K562 (cell line): ENCODE measurements around the gene FMC1. TPM values are rescaled to one million over a fixed set of nuclear protein-coding genes. Genes with fewer than 3 reads are reported as not detected.

Experiments used
- ASH1L ChIP-seq: fragments of 450-650 bp; IDR thresholded peaks from 2 replicates; pipeline ENCODE4 v1.6.1; 2018; ENCODE audit warnings: borderline replicate concordance, mild to moderate bottlenecking, low read depth; ENCODE audit not compliant: partially characterized antibody
- BRCA1 ChIP-seq, 2 experiments: fragments of 450-650 bp in 1 of 2; sonication (generic) in 1 of 2; formaldehyde crosslinking in 1 of 2; IDR thresholded peaks; 2 replicates each; pipeline versions ENCODE4 v1.5.0 to v1.6.1; 2017 to 2020; ENCODE audit warnings: mild to moderate bottlenecking in 1 of 2, missing genetic modification reagents in 1 of 2
- CHD4 ChIP-seq: fragments of 200-600 bp; sonication (generic); IDR thresholded peaks from 3 replicates; pipeline ENCODE4 v1.6.1; 2012; ENCODE audit warnings: low read depth, mild to moderate bottlenecking, mixed read lengths, low read length, inconsistent platforms; ENCODE audit not compliant: insufficient read depth, insufficient replicate concordance, poor library complexity, severe bottlenecking
- DPF2 ChIP-seq: fragments of 450-650 bp; IDR thresholded peaks from 2 replicates; pipeline ENCODE4 v1.6.1; 2016
- ETV1 ChIP-seq: fragments of 450-650 bp; conservative IDR thresholded peaks from 2 replicates; pipeline ENCODE4 v1.6.1; 2016; ENCODE audit warnings: missing genetic modification characterization, control low read depth, low read depth, missing compliant biosample characterization
- HDAC1 ChIP-seq, 2 experiments: fragments of 450-650 bp; IDR thresholded peaks; 2 replicates each; pipeline ENCODE4 v1.6.1; 2016 to 2017; ENCODE audit warnings: inconsistent platforms in 1 of 2, mild to moderate bottlenecking in 1 of 2, moderate library complexity in 1 of 2
- MAFG ChIP-seq: fragments of 450-650 bp; conservative IDR thresholded peaks from 2 replicates; pipeline ENCODE4 v1.6.1; 2016; ENCODE audit warnings: missing genetic modification characterization, missing compliant biosample characterization
- MCM7 ChIP-seq, 2 experiments: fragments of 450-650 bp; IDR thresholded peaks; 2 replicates each; pipeline ENCODE4 v1.6.1; 2016 to 2018
- POLR3A ChIP-seq: IDR thresholded peaks from 2 replicates; pipeline ENCODE4 v1.6.1; 2011; ENCODE audit warnings: borderline replicate concordance, mild to moderate bottlenecking, moderate library complexity; ENCODE audit not compliant: insufficient read length, insufficient read depth; ENCODE audit errors: extremely low read depth
- PTRF ChIP-seq: fragments of 450-650 bp; IDR thresholded peaks from 2 replicates; pipeline ENCODE4 v1.6.1; 2016; ENCODE audit warnings: mild to moderate bottlenecking, missing genetic modification characterization, missing compliant biosample characterization
- RBM15 ChIP-seq: fragments of 200-400 bp; formaldehyde crosslinking; IDR thresholded peaks from 2 replicates; pipeline ENCODE4 v1.6.1; 2018; ENCODE audit warnings: mild to moderate bottlenecking, low read length, moderate library complexity; ENCODE audit not compliant: insufficient read depth
- STAG1 ChIP-seq: sonication (generic); formaldehyde crosslinking; IDR thresholded peaks from 2 replicates; pipeline ENCODE4 v1.5.0; 2020; ENCODE audit warnings: missing genetic modification reagents, borderline replicate concordance
- TAL1 ChIP-seq: fragments of 450-650 bp; IDR thresholded peaks from 2 replicates; pipeline ENCODE4 v1.6.1; 2016; ENCODE audit warnings: mild to moderate bottlenecking
- TCF7 ChIP-seq: sonication (generic); IDR thresholded peaks from 2 replicates; pipeline ENCODE4 v1.6.1; 2016; ENCODE audit warnings: antibody characterized with exemption, borderline replicate concordance
- TGIF2 ChIP-seq: sonication (generic); formaldehyde crosslinking; IDR thresholded peaks from 2 replicates; pipeline ENCODE4 v1.8.1; 2022; ENCODE audit warnings: mild to moderate bottlenecking, missing genetic modification reagents, moderate library complexity
- ZNF551 ChIP-seq: fragments of 250-450 bp; sonication (Bioruptor Pico); IDR thresholded peaks from 2 replicates; pipeline ENCODE4 v1.5.0; 2021; ENCODE audit warnings: mild to moderate bottlenecking, moderate library complexity
- ZNF583 ChIP-seq: fragments of 250-450 bp; sonication (Bioruptor Pico); IDR thresholded peaks from 2 replicates; pipeline ENCODE4 v1.4.0; 2020
- polyA plus RNA-seq, 8 experiments: library from polyadenylated mRNA; depleted of rRNA in 4 of 8; stranded (reverse) in 5 of 8; unstranded in 3 of 8; fragments of >200 nt; fragmentation: Nextera tagmentation in 2 of 8; fragmentation: Illumina TruSeq in 1 of 8; extraction: Ambion mirVana in 2 of 8; extraction: Trizol in 1 of 8; gene quantifications; 2 replicates each; pipeline versions ENCODE4 v1.2.1 to v1.2.3, GENCODE V29; 2011 to 2014; ENCODE audit warnings: inconsistent platforms in 1 of 8, missing spikeins in 1 of 8
- total RNA-seq, 7 experiments: library from RNA; depleted of rRNA in 6 of 7; stranded (reverse); fragments of >200 nt in 6 of 7; fragmentation: Illumina TruSeq in 2 of 7; extraction: Trizol in 2 of 7; gene quantifications; 2 replicates each; pipeline versions ENCODE4 v1.2.1 to v1.2.3, GENCODE V29; 2011 to 2021; ENCODE audit warnings: low replicate concordance in 1 of 7
- TF ChIP-seq, protein P1 (sequence below): fragments of 250-450 bp; sonication (Bioruptor Pico); IDR thresholded peaks from 2 replicates; pipeline ENCODE4 v1.5.0; 2021
- TF ChIP-seq, protein P2 (sequence below): sonication (generic); formaldehyde crosslinking; IDR thresholded peaks from 2 replicates; pipeline ENCODE4 v1.8.0; 2022; ENCODE audit warnings: missing genetic modification reagents, mild to moderate bottlenecking, borderline replicate concordance
- TF ChIP-seq, protein P3 (sequence below): fragments of 450-650 bp; IDR thresholded peaks from 2 replicates; pipeline ENCODE4 v1.7.0; 2016; ENCODE audit warnings: borderline replicate concordance
- TF ChIP-seq, protein P4 (sequence below), 2 experiments: fragments of 450-650 bp; IDR thresholded peaks; 2 replicates each; pipeline ENCODE4 v1.6.1; 2018; ENCODE audit warnings: mild to moderate bottlenecking in 2 of 2, low read depth in 1 of 2; ENCODE audit not compliant: partially characterized antibody in 2 of 2

Gene FMC1
- total and polyA plus RNA-seq, 9 of the 15 experiments (the other 6 are each of a cell fraction or from before 2014, with no cell fraction given): 14.0 to 116 (median 29.0) TPM

DNA sequence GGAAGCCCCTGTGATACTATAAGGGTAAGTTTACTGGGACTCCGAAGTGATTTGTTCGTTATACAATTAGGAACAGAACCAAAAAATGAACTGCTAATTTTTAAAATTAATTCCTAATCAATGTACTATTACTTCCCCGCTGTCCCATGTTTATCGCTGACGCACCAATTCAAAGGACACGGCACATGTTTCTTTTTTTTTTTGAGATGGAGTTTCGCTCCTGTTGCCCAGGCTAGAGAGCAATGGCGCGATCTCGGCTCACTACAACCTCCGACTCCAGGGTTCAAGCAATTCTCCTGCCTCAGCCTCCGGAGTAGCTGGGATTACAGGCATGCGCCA, 1.5 kb upstream of the FMC1 start (continued):
- TF ChIP-seq MCM7 (IDR thresholded peaks at IDR 0.05) (no peak), TGIF2 (CRISPR knock-in tag) (peak; percentile 98; the same call in 1 of the 2 replicates), RBM15 (no peak), TAL1 (0 out of 2 replicates have a peak, but pooled peaks have one; percentile 20), STAG1 (CRISPR knock-in tag) (0 out of 2 replicates have a peak, but pooled peaks have one; percentile 53), TCF7 (no peak), POLR3A (no peak), PTRF (tag) (0 out of 2 replicates have a peak, but pooled peaks have one; percentile 19), ZNF551 (no peak), MAFG (tag) (0 out of 2 replicates have a peak, but pooled peaks have one; percentile 39), ZNF583 (CRISPR knock-in tag) (no peak), ETV1 (tag) (no peak), HDAC1 (IDR thresholded peaks at IDR 0.05) (0 out of 4 replicates have a peak, but pooled peaks of 1 of the 2 experiments have one; percentile 37), CHD4 (peak; percentile 94), DPF2 (peak; percentile 50; the same call in 1 of the 2 replicates), ASH1L (peak; percentile 55), BRCA1 (IDR thresholded peaks at IDR 0.05) (no peak), BRCA1 (CRISPR knock-in tag; IDR thresholded peaks at IDR 0.05) (peak; percentile 99; the same call in 1 of the 2 replicates)
- TF ChIP-seq, protein P1, sequence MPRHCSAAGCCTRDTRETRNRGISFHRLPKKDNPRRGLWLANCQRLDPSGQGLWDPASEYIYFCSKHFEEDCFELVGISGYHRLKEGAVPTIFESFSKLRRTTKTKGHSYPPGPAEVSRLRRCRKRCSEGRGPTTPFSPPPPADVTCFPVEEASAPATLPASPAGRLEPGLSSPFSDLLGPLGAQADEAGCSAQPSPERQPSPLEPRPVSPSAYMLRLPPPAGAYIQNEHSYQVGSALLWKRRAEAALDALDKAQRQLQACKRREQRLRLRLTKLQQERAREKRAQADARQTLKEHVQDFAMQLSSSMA: 0 out of 2 replicates have a peak, but pooled peaks have one; percentile 26
- TF ChIP-seq, protein P2, sequence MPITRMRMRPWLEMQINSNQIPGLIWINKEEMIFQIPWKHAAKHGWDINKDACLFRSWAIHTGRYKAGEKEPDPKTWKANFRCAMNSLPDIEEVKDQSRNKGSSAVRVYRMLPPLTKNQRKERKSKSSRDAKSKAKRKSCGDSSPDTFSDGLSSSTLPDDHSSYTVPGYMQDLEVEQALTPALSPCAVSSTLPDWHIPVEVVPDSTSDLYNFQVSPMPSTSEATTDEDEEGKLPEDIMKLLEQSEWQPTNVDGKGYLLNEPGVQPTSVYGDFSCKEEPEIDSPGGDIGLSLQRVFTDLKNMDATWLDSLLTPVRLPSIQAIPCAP: 0 out of 2 replicates have a peak, but pooled peaks have one; percentile 67
- TF ChIP-seq, protein P3, sequence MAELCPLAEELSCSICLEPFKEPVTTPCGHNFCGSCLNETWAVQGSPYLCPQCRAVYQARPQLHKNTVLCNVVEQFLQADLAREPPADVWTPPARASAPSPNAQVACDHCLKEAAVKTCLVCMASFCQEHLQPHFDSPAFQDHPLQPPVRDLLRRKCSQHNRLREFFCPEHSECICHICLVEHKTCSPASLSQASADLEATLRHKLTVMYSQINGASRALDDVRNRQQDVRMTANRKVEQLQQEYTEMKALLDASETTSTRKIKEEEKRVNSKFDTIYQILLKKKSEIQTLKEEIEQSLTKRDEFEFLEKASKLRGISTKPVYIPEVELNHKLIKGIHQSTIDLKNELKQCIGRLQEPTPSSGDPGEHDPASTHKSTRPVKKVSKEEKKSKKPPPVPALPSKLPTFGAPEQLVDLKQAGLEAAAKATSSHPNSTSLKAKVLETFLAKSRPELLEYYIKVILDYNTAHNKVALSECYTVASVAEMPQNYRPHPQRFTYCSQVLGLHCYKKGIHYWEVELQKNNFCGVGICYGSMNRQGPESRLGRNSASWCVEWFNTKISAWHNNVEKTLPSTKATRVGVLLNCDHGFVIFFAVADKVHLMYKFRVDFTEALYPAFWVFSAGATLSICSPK: peak; percentile 97; the same call in 1 of the 2 replicates
- TF ChIP-seq, protein P4, sequence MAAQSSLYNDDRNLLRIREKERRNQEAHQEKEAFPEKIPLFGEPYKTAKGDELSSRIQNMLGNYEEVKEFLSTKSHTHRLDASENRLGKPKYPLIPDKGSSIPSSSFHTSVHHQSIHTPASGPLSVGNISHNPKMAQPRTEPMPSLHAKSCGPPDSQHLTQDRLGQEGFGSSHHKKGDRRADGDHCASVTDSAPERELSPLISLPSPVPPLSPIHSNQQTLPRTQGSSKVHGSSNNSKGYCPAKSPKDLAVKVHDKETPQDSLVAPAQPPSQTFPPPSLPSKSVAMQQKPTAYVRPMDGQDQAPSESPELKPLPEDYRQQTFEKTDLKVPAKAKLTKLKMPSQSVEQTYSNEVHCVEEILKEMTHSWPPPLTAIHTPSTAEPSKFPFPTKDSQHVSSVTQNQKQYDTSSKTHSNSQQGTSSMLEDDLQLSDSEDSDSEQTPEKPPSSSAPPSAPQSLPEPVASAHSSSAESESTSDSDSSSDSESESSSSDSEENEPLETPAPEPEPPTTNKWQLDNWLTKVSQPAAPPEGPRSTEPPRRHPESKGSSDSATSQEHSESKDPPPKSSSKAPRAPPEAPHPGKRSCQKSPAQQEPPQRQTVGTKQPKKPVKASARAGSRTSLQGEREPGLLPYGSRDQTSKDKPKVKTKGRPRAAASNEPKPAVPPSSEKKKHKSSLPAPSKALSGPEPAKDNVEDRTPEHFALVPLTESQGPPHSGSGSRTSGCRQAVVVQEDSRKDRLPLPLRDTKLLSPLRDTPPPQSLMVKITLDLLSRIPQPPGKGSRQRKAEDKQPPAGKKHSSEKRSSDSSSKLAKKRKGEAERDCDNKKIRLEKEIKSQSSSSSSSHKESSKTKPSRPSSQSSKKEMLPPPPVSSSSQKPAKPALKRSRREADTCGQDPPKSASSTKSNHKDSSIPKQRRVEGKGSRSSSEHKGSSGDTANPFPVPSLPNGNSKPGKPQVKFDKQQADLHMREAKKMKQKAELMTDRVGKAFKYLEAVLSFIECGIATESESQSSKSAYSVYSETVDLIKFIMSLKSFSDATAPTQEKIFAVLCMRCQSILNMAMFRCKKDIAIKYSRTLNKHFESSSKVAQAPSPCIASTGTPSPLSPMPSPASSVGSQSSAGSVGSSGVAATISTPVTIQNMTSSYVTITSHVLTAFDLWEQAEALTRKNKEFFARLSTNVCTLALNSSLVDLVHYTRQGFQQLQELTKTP (IDR thresholded peaks at IDR 0.05; ENCODE audit: low read depth in 1 of 2, partially characterized antibody in 2 of 2): peak in 1 of 2 experiments; percentile 74
